HCT116 (cell line): ENCODE data around the gene RBM20.

Source experiments
- MAX ChIP-seq: IDR thresholded peaks from 2 replicates; pipeline ENCODE4 v1.6.1; 2012
- POLR2A ChIP-seq: IDR thresholded peaks from 2 replicates; pipeline ENCODE4 v1.7.0; 2011; ENCODE audit warnings: borderline replicate concordance; ENCODE audit not compliant: insufficient read depth, insufficient read length; ENCODE audit errors: extremely low read depth
- RAD21 ChIP-seq: IDR thresholded peaks from 2 replicates; pipeline ENCODE4 v1.6.1; 2012; ENCODE audit warnings: low read depth, mild to moderate bottlenecking
- TF ChIP-seq, protein P1 (sequence below), 3 experiments: fragments of 200-600 bp in 1 of 3; sonication (generic) in 1 of 3; IDR thresholded peaks in 2 of 3; conservative IDR thresholded peaks in 1 of 3; 2 replicates each; pipeline ENCODE4 v1.5.1; 2012 to 2017; ENCODE audit warnings: low read depth in 2 of 3, low read length in 2 of 3, antibody characterized with exemption in 1 of 3, borderline replicate concordance in 1 of 3, control low read depth in 1 of 3, mild to moderate bottlenecking in 1 of 3, mixed read lengths in 1 of 3, mixed run types in 1 of 3, moderate library complexity in 1 of 3; ENCODE audit not compliant: insufficient read depth in 1 of 3
- TF ChIP-seq, protein P2 (sequence below): IDR thresholded peaks from 2 replicates; pipeline ENCODE4 v1.6.1; 2012

DNA sequence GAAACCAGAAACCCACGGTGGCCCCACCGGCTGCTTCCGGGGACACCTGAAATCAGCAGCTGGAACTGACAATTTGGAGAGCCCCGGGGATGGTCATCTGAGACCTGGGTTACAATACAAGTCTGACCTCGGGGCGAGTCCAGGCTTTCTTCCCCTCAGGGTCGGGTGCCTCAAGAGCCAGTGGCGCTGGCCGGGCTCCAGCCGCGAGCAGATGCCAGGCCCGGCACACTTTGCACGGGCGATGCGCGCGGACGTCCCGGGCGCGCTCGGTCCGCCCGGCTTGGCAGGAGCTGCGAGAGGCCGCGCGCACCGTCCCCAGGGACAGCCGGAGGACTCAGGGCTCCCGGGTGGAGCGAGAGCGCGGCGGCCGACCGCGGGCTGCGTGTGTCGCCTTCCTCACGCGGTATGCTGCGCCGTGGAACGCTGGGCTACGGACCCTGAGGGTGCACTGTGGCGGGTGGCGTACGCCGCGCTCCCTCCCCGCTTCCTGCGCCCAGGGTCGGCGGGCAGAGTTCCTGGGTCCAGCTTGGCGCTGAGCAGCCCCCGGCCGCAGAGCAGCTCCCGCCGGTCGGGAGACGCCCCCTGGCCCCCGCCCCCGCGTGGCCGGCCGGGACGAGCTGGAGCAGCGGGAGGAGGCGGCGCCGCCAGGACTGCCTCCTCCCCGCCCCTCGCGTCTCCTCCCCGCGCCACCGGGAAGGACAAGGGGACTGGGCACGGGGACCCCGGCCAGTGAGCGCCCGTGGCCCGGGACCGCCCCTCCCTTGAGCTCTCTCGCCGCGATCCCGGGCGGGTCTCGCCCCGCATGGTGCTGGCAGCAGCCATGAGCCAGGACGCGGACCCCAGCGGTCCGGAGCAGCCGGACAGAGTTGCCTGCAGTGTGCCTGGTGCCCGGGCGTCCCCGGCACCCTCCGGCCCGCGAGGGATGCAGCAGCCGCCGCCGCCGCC, at the start of gene RBM20:
- TF ChIP-seq POLR2A, result no peak
- TF ChIP-seq, protein P1, sequence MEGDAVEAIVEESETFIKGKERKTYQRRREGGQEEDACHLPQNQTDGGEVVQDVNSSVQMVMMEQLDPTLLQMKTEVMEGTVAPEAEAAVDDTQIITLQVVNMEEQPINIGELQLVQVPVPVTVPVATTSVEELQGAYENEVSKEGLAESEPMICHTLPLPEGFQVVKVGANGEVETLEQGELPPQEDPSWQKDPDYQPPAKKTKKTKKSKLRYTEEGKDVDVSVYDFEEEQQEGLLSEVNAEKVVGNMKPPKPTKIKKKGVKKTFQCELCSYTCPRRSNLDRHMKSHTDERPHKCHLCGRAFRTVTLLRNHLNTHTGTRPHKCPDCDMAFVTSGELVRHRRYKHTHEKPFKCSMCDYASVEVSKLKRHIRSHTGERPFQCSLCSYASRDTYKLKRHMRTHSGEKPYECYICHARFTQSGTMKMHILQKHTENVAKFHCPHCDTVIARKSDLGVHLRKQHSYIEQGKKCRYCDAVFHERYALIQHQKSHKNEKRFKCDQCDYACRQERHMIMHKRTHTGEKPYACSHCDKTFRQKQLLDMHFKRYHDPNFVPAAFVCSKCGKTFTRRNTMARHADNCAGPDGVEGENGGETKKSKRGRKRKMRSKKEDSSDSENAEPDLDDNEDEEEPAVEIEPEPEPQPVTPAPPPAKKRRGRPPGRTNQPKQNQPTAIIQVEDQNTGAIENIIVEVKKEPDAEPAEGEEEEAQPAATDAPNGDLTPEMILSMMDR (IDR thresholded peaks at IDR 0.05 in 2 of 3, conservative IDR thresholded peaks at IDR 0.05 in 1 of 3; ENCODE audit: borderline replicate concordance in 1 of 3, insufficient read depth in 1 of 3, low read depth in 2 of 3, low read length in 2 of 3), result no peak
- TF ChIP-seq, protein P2, sequence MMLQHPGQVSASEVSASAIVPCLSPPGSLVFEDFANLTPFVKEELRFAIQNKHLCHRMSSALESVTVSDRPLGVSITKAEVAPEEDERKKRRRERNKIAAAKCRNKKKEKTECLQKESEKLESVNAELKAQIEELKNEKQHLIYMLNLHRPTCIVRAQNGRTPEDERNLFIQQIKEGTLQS, result no peak
- TF ChIP-seq MAX, result peak; percentile 66; the same call in 1 of the 2 replicates
- no peak for TF ChIP-seq RAD21
